Urinary bladder (tissue), 4 donors: ENCODE measurements around the gene CEP85. TPM values are rescaled to one million over a fixed set of nuclear protein-coding genes. Genes with fewer than 3 reads are reported as not detected.

ENCODE experiments used
- DNase-seq: peaks from one replicate; pipeline ENCODE4 v3.0.0-alpha.2; 2015; ENCODE audit errors: extremely low spot score
- H3K27ac ChIP-seq: one replicate; pipeline ENCODE4 v1.5.1; 2013; ENCODE audit warnings: low read depth, mild to moderate bottlenecking, moderate library complexity
- H3K36me3 ChIP-seq: one replicate; pipeline ENCODE4 v1.6.1; 2013; ENCODE audit warnings: mild to moderate bottlenecking, moderate library complexity; ENCODE audit not compliant: insufficient read depth
- H3K4me1 ChIP-seq: one replicate; pipeline ENCODE4 v1.6.1; 2013; ENCODE audit warnings: mild to moderate bottlenecking, moderate library complexity; ENCODE audit not compliant: insufficient read depth
- H3K4me3 ChIP-seq: one replicate; pipeline ENCODE4 v1.5.1; 2013; ENCODE audit warnings: low read depth, low read length
- WGBS: extraction: QIAGEN DNeasy Blood & Tissue Kit; methylation state at CpG from one replicate; pipeline ENCODE4 v1.1.7; 2013; 5-methylcytosine and 5-hydroxymethylcytosine counted together
- polyA plus RNA-seq: library from polyadenylated mRNA; stranded (reverse); fragments of 200-250 nt; gene quantifications from one replicate; pipeline ENCODE4 v1.2.3, GENCODE V29; 2013
- total RNA-seq: library from RNA; depleted of rRNA; stranded (reverse); fragments of >200 nt; gene quantifications from one replicate; pipeline ENCODE4 v1.2.3, GENCODE V29; 2014
- donor health status: healthy with polysubstance abuse.
- donor health status: healthy.

The CEP85 gene
- total and polyA plus RNA-seq, 2 donors = 4.3 to 13.5 TPM

GRCh38 chr1:26293911-26294463 lies 60.0 kb downstream of the CEP85 start:
- H3K36me3 ChIP-seq = no peaks in the 10 kb centered on the region
- no peak for DNase-seq
- H3K4me3 ChIP-seq = no peak overlapping the region
- 85% methylated on average over 11 of the region's 11 CpGs for WGBS
- no peak overlapping the region for H3K27ac ChIP-seq
- no peaks in the 10 kb centered on the region for H3K4me1 ChIP-seq

GRCh38 chr1:26295194-26296138 lies 61.5 kb downstream of the CEP85 start:
- no peak overlapping the region for H3K4me3 ChIP-seq
- WGBS = 89% methylated on average over 22 of the region's 22 CpGs
- no peak overlapping the region for H3K27ac ChIP-seq
- no peak for DNase-seq
- no peaks in the 10 kb centered on the region for H3K4me1 ChIP-seq
- no peaks in the 10 kb centered on the region for H3K36me3 ChIP-seq

GRCh38 chr1:26296340-26297056 lies 62.5 kb downstream of the CEP85 start:
- no peak overlapping the region for H3K27ac ChIP-seq
- no peaks in the 10 kb centered on the region for H3K4me1 ChIP-seq
- no peak overlapping the region for H3K4me3 ChIP-seq
- WGBS = 89% methylated on average over 16 of the region's 16 CpGs
- H3K36me3 ChIP-seq = no peaks in the 10 kb centered on the region
- DNase-seq = no peak

- Histone ChIP-seq H3K27ac (no peak overlapping the region), H3K36me3 (no peaks in the 10 kb centered on the region), H3K4me1 (no peaks in the 10 kb centered on the region), H3K4me3 (no peak overlapping the region)
- WGBS = 96% methylated on average over 12 of the region's 12 CpGs
- no peak for DNase-seq
Measured at GRCh38 chr1:26297057-26297790, 63.2 kb downstream of the CEP85 start.

- no peak overlapping the region for H3K27ac ChIP-seq
- 78% methylated on average over 6 of the region's 6 CpGs for WGBS
Measured at GRCh38 chr1:26297791-26298124, 63.8 kb downstream of the CEP85 start.

GRCh38 chr1:26300578-26301275 lies 66.7 kb downstream of the CEP85 start:
- no peak overlapping the region for H3K27ac ChIP-seq
- WGBS = 90% methylated on average over 11 of the region's 11 CpGs
- H3K36me3 ChIP-seq = no peaks in the 10 kb centered on the region
- no peak overlapping the region for H3K4me3 ChIP-seq
- no peaks in the 10 kb centered on the region for H3K4me1 ChIP-seq
- DNase-seq = no peak

More at GRCh38 chr1:26297791-26298124, 63.8 kb downstream of the CEP85 start:
- Histone ChIP-seq H3K4me1 (no peaks in the 10 kb centered on the region), H3K4me3 (no peak overlapping the region), H3K36me3 (no peaks in the 10 kb centered on the region)
- DNase-seq = no peak

GRCh38 chr1:26302733-26303405 lies 68.9 kb downstream of the CEP85 start:
- Histone ChIP-seq H3K27ac (no peak overlapping the region), H3K36me3 (no peaks in the 10 kb centered on the region), H3K4me1 (no peaks in the 10 kb centered on the region), H3K4me3 (no peak overlapping the region)
- WGBS = 67% methylated on average over 8 of the region's 8 CpGs
- no peak for DNase-seq

- Histone ChIP-seq H3K4me3 (peak overlapping the region; percentile 62), H3K4me1 (no peaks in the 10 kb centered on the region), H3K36me3 (no peaks in the 10 kb centered on the region), H3K27ac (no peak overlapping the region)
- WGBS = 30% methylated on average over 8 of the region's 8 CpGs
- no peak for DNase-seq
Measured at GRCh38 chr1:26305667-26306289, 71.8 kb downstream of the CEP85 start.

GRCh38 chr1:26306290-26307229 lies 72.6 kb downstream of the CEP85 start, which contains the start of gene UBXN11:
TSS of gene UBXN11 (minus strand) at chr1:26306636. CDS start at chr1:26302883, 3,753 bp downstream.
- Histone ChIP-seq H3K36me3 (no peaks in the 10 kb centered on the region), H3K27ac (no peak within 1 kb of the TSS), H3K4me3 (peak within 1 kb of the TSS; percentile 62), H3K4me1 (no peaks in the 10 kb centered on the region)
- peak; percentile 89 for DNase-seq
- 2% methylated on average over 51 of the region's 51 CpGs for WGBS

- DNase-seq = no peak
- no peak overlapping the region for H3K4me3 ChIP-seq
- no peaks in the 10 kb centered on the region for H3K36me3 ChIP-seq
- H3K4me1 ChIP-seq = no peaks in the 10 kb centered on the region
- H3K27ac ChIP-seq = no peak overlapping the region
- 46% methylated on average over 6 of the region's 6 CpGs for WGBS
Measured at GRCh38 chr1:26307363-26307781, 73.4 kb downstream of the CEP85 start.
